ENCODE results near the gene TMEM53. TPM values are rescaled to one million over a fixed set of nuclear protein-coding genes. Genes with fewer than 3 reads are reported as not detected.

The TMEM53 gene
- polyA plus RNA-seq, 1 of the 3 experiments (the other 2 are of a cell fraction): 14.9 TPM

GRCh38 chr1:44604157-44604955 is 69.9 kb downstream of the TMEM53 start:
- no peaks in the 10 kb centered on the region for H3K79me2 ChIP-seq (ENCODE audit: insufficient read depth)
- H3K4me3 ChIP-seq (ENCODE audit: low read depth in 2 of 2, low read length in 1 of 2): no peak overlapping the region
- CTCF ChIA-PET: interaction anchor here (1.0 to 4.6 kb wide), 7 partner anchors 9 to 387 kb away, joined by 3 to 54 read pairs (median 14); no protein-coding TSS in a partner anchor
- no peaks in the 10 kb centered on the region for H3K9me3 ChIP-seq
- H3K4me1 ChIP-seq (ENCODE audit: control insufficient read depth in 1 of 2, insufficient read depth in 2 of 2, low read depth in 1 of 2, low read length in 1 of 2): peaks cover 0 to 24% of the 10 kb centered on the region in 2 experiments; a peak in 2 of 4 replicates
- H4K20me1 ChIP-seq (ENCODE audit: insufficient read depth): no peaks in the 10 kb centered on the region
- TF ChIP-seq TAF1 (IDR thresholded peaks at IDR 0.05; ENCODE audit: borderline replicate concordance, low read depth, low read length) (no peak), USF2 (IDR thresholded peaks at IDR 0.05; ENCODE audit: borderline replicate concordance, low read depth, low read length) (no peak), GATA2 (CRISPR knock-in tag; IDR thresholded peaks at IDR 0.05) (no peak), TEAD4 (IDR thresholded peaks at IDR 0.05; ENCODE audit: borderline replicate concordance, insufficient read depth) (no peak), EP300 (IDR thresholded peaks at IDR 0.05; ENCODE audit: borderline replicate concordance in 1 of 2, low read depth in 1 of 2, low read length in 1 of 2) (no peak), EZH2phosphoT487 (IDR thresholded peaks at IDR 0.05; ENCODE audit: borderline replicate concordance, low read depth) (no peak), MEF2A (IDR thresholded peaks at IDR 0.05; ENCODE audit: borderline replicate concordance, low read depth) (no peak), FOXJ3 (CRISPR knock-in tag; IDR thresholded peaks at IDR 0.05) (no peak)
- H3F3A ChIP-seq (replicated peaks; ENCODE audit: insufficient read depth): no peaks in the 10 kb centered on the region
- POLR2A ChIA-PET: interaction anchor here (1.2 to 1.6 kb wide), 3 partner anchors 11 to 48 kb away, joined by 3 to 10 read pairs (median 3); no protein-coding TSS in a partner anchor
- H3K27ac ChIP-seq (ENCODE audit: low read depth in 2 of 2, low read length in 1 of 2): no peak overlapping the region
- no peak overlapping the region for H2AFZ ChIP-seq (ENCODE audit: low read depth)
- no peak for DNase-seq
- peaks cover 25% of the 10 kb centered on the region; the same call in 1 of the 2 replicates for H3K27me3 ChIP-seq (ENCODE audit: insufficient read depth)
- no peak overlapping the region for H3K4me2 ChIP-seq
- whole genome bisulfite sequencing (ENCODE audit: low lambda C conversion rate): 70% methylated on average over 3 of the region's 3 CpGs
- no peaks in the 10 kb centered on the region for H3K36me3 ChIP-seq (replicated peaks in 1 of 2; ENCODE audit: control insufficient read depth in 1 of 2, insufficient read depth in 2 of 2, low read length in 1 of 2)
- H3K9ac ChIP-seq: no peak overlapping the region
- no peaks in the 10 kb centered on the region for H3K9me2 ChIP-seq

- peak; percentile 46 for DNase-seq
- H3K27ac ChIP-seq (ENCODE audit: low read depth in 2 of 2, low read length in 1 of 2): no peak overlapping the region
- H3K4me3 ChIP-seq (ENCODE audit: low read depth in 2 of 2, low read length in 1 of 2): no peak overlapping the region
- H3K4me2 ChIP-seq: no peak overlapping the region
- WGBS (ENCODE audit: low lambda C conversion rate): 42% methylated on average over 4 of the region's 4 CpGs
- H3F3A ChIP-seq (replicated peaks; ENCODE audit: insufficient read depth): no peaks in the 10 kb centered on the region
- no peaks in the 10 kb centered on the region for H3K9me3 ChIP-seq
- POLR2A ChIA-PET: interaction anchor here (1.0 to 1.6 kb wide), 4 partner anchors 12 to 49 kb away, joined by 3 to 10 read pairs (median 3); no protein-coding TSS in a partner anchor
- CTCF ChIA-PET: interaction anchor here (0.7 to 4.6 kb wide), 10 partner anchors 9 to 567 kb away, joined by 3 to 54 read pairs (median 5); no protein-coding TSS in a partner anchor
- no peak for TF ChIP-seq FOXJ3 (CRISPR knock-in tag; IDR thresholded peaks at IDR 0.05)
- no peak overlapping the region for H2AFZ ChIP-seq (ENCODE audit: low read depth)
- H3K4me1 ChIP-seq (ENCODE audit: control insufficient read depth in 1 of 2, insufficient read depth in 2 of 2, low read depth in 1 of 2, low read length in 1 of 2): peaks cover 0 to 24% of the 10 kb centered on the region in 2 experiments; a peak in 2 of 4 replicates
- H3K9me2 ChIP-seq: no peaks in the 10 kb centered on the region
- no peaks in the 10 kb centered on the region for H4K20me1 ChIP-seq (ENCODE audit: insufficient read depth)
- no peaks in the 10 kb centered on the region for H3K36me3 ChIP-seq (replicated peaks in 1 of 2; ENCODE audit: control insufficient read depth in 1 of 2, insufficient read depth in 2 of 2, low read length in 1 of 2)
- no peak overlapping the region for H3K9ac ChIP-seq
- H3K79me2 ChIP-seq (ENCODE audit: insufficient read depth): no peaks in the 10 kb centered on the region
- H3K27me3 ChIP-seq (ENCODE audit: insufficient read depth): peaks cover 25% of the 10 kb centered on the region; the same call in 1 of the 2 replicates
These were observed 70.6 kb downstream of the TMEM53 start for GRCh38 chr1:44603718-44604117.

Small RNA genes within 50 kb of the gene (small RNA-seq; reads per million reads assigned to genes)
- gene RNU5F-1: 2.4 to 268 (median 35.0) reads per million in 7 experiments

Other genes with a start within 250 kb of the TMEM53 start
- 6.6 and 10.5 TPM in 2 replicates for gene ARMH1, start 233 bp upstream of the TMEM53 start, polyA plus RNA-seq (2012; rRNA removed)
- not detected in 2 replicates for gene RNU5D-1, start 56.7 kb upstream of the TMEM53 start, polyA plus RNA-seq (2012; rRNA removed)
- 20.7 and 22.2 TPM in 2 replicates for gene KIF2C, start 65.4 kb upstream of the TMEM53 start, polyA plus RNA-seq (2012; rRNA removed)
- gene RPS8, start 101.1 kb upstream of the TMEM53 start, polyA plus RNA-seq (2012; rRNA removed): 3,303 and 3,363 TPM in 2 replicates
- 0.08 and 0.12 TPM in 2 replicates for gene BEST4, start 113.7 kb upstream of the TMEM53 start, polyA plus RNA-seq (2012; rRNA removed)
- 68.3 and 82.8 TPM in 2 replicates for gene PLK3, start 125.9 kb upstream of the TMEM53 start, polyA plus RNA-seq (2012; rRNA removed)
- 0.37 and 0.61 TPM in 2 replicates for gene DYNLT4, start 132.9 kb upstream of the TMEM53 start, polyA plus RNA-seq (2012; rRNA removed)
- 36.9 and 37.9 TPM in 2 replicates for gene BTBD19, start 134.0 kb upstream of the TMEM53 start, polyA plus RNA-seq (2012; rRNA removed)
- 1.0 and 1.2 TPM in 2 replicates for gene PTCH2, start 168.8 kb upstream of the TMEM53 start, polyA plus RNA-seq (2012; rRNA removed)